Measurements from ENCODE around the gene SHISA6. TPM values are rescaled to one million over a fixed set of nuclear protein-coding genes. Genes with fewer than 3 reads are reported as not detected.

The SHISA6 gene
- total and polyA plus RNA-seq, 11 donors = 0.16 to 1.0 (median 0.29) TPM

- H3K4me1 ChIP-seq = no peaks in the 10 kb centered on the region
- no peak overlapping the region for H3K4me3 ChIP-seq
- no peak for TF ChIP-seq POLR2A (IDR thresholded peaks at IDR 0.05)
- no peak for TF ChIP-seq CTCF (IDR thresholded peaks at IDR 0.05)
- no peaks in the 10 kb centered on the region for H3K36me3 ChIP-seq
- H3K9me3 ChIP-seq = no peaks in the 10 kb centered on the region
- H3K27me3 ChIP-seq = peaks cover 0 to 4% (median 0%) of the 10 kb centered on the region in 9 donors
- ATAC-seq (no peak), DNase-seq (no peak)
- 85 to 100% (median 95%) methylated on average over 1 of the region's 1 CpG for WGBS, 4 donors
- intact Hi-C loops (cut with DNase I) = no loop called here
- no peak overlapping the region for H3K27ac ChIP-seq
These were observed 251.5 kb downstream of the SHISA6 start for GRCh38 chr17:11492511-11492910.

GRCh38 chr17:11493936-11494335 is 252.9 kb downstream of the SHISA6 start:
- Histone ChIP-seq H3K36me3 (no peaks in the 10 kb centered on the region), H3K27ac (no peak overlapping the region), H3K9me3 (no peaks in the 10 kb centered on the region), H3K4me3 (no peak overlapping the region), H3K27me3 (peaks cover 0 to 4% (median 0%) of the 10 kb centered on the region in 9 donors), H3K4me1 (no peaks in the 10 kb centered on the region)
- no peak for ATAC-seq
- no peak for TF ChIP-seq POLR2A (IDR thresholded peaks at IDR 0.05)
- TF ChIP-seq CTCF (IDR thresholded peaks at IDR 0.05) = no peak
- intact Hi-C loops (cut with DNase I) = no loop called here
- DNase-seq = no peak

- peaks cover 0 to 4% (median 0%) of the 10 kb centered on the region in 9 donors for H3K27me3 ChIP-seq
- ATAC-seq (no peak), DNase-seq (no peak)
- H3K36me3 ChIP-seq = no peaks in the 10 kb centered on the region
- no peak for TF ChIP-seq CTCF (IDR thresholded peaks at IDR 0.05)
- TF ChIP-seq POLR2A (IDR thresholded peaks at IDR 0.05) = no peak
- no peak overlapping the region for H3K27ac ChIP-seq
- intact Hi-C loops (cut with DNase I) = no loop called here
- H3K4me1 ChIP-seq = no peaks in the 10 kb centered on the region
- no peaks in the 10 kb centered on the region for H3K9me3 ChIP-seq
- 16 to 30% (median 26%) methylated on average over 3 of the region's 3 CpGs for WGBS, 4 donors
- no peak overlapping the region for H3K4me3 ChIP-seq
These were observed 254.6 kb downstream of the SHISA6 start for GRCh38 chr17:11495613-11496012.

- 75 to 92% (median 77%) methylated on average over 3 of the region's 3 CpGs for WGBS, 4 donors
- no peak for DNase-seq
- no peak overlapping the region for H3K4me3 ChIP-seq
- intact Hi-C loops (cut with DNase I) = no loop called here
- ATAC-seq = no peak
- TF ChIP-seq POLR2A (IDR thresholded peaks at IDR 0.05) (no peak), CTCF (IDR thresholded peaks at IDR 0.05) (no peak)
- no peaks in the 10 kb centered on the region for H3K4me1 ChIP-seq
- no peaks in the 10 kb centered on the region for H3K9me3 ChIP-seq
- no peaks in the 10 kb centered on the region for H3K36me3 ChIP-seq
- no peaks in the 10 kb centered on the region for H3K27me3 ChIP-seq
- no peak overlapping the region for H3K27ac ChIP-seq
These were observed 258.9 kb downstream of the SHISA6 start for GRCh38 chr17:11499881-11500280.

Data from heart left ventricle (tissue), 16 donors.